CD14-positive monocyte (primary cell): Measurements from ENCODE around the gene CUX1. TPM values are rescaled to one million over a fixed set of nuclear protein-coding genes. Genes with fewer than 3 reads are reported as not detected.

ENCODE experiments used
- DNase-seq, 3 donors: peaks; one replicate each; pipeline ENCODE4 v3.0.0-alpha.2; 2011 to 2022
- H2AFZ ChIP-seq: 2 replicates; pipeline ENCODE4 v1.6.0; 2012; ENCODE audit warnings: mild to moderate bottlenecking, low read depth, low read length, inconsistent platforms; ENCODE audit not compliant: insufficient read depth, poor library complexity, severe bottlenecking
- H3K27ac ChIP-seq, 2 donors: 1 replicate in 1 of 2; 2 replicates in 1 of 2; pipeline ENCODE4 v1.5.1; 2012 to 2013; ENCODE audit warnings: low read length in 2 of 2, control low read depth in 1 of 2, inconsistent platforms in 1 of 2, low read depth in 1 of 2, mild to moderate bottlenecking in 1 of 2
- H3K27me3 ChIP-seq, 2 donors: one replicate each; pipeline versions ENCODE4 v1.6.0 to v1.6.1; 2011 to 2013; ENCODE audit warnings: low read length in 2 of 2; ENCODE audit not compliant: control insufficient read depth in 2 of 2, insufficient read depth in 2 of 2
- H3K36me3 ChIP-seq, 2 donors: replicated peaks in 1 of 2; 1 replicate in 1 of 2; 2 replicates in 1 of 2; pipeline versions ENCODE4 v1.5.1 to v1.6.1; 2012 to 2013; ENCODE audit warnings: low read length in 2 of 2, control low read depth in 1 of 2, inconsistent platforms in 1 of 2, mild to moderate bottlenecking in 1 of 2; ENCODE audit not compliant: insufficient read depth in 2 of 2, control insufficient read depth in 1 of 2
- H3K4me1 ChIP-seq, 2 donors: 1 replicate in 1 of 2; 2 replicates in 1 of 2; pipeline versions ENCODE4 v1.5.1 to v1.6.1; 2012 to 2013; ENCODE audit warnings: low read length in 2 of 2, control low read depth in 1 of 2, inconsistent platforms in 1 of 2, mild to moderate bottlenecking in 1 of 2, moderate library complexity in 1 of 2; ENCODE audit not compliant: insufficient read depth in 2 of 2, control insufficient read depth in 1 of 2
- H3K4me2 ChIP-seq: replicated peaks from 2 replicates; pipeline ENCODE3; 2012; ENCODE audit warnings: low read length, moderate library complexity, mild to moderate bottlenecking; ENCODE audit not compliant: poor library complexity, severe bottlenecking; ENCODE audit errors: extremely low read depth
- H3K4me3 ChIP-seq, 3 experiments: fragments of 200-600 bp in 1 of 3; sonication (generic) in 1 of 3; replicated peaks in 1 of 3; 1 replicate in 2 of 3; 2 replicates in 1 of 3; pipeline ENCODE4 v1.5.1; 2011 to 2013; ENCODE audit warnings: low read length in 3 of 3, mild to moderate bottlenecking in 3 of 3, control low read depth in 2 of 3, low read depth in 2 of 3, inconsistent platforms in 1 of 3, moderate library complexity in 1 of 3
- H3K79me2 ChIP-seq: 2 replicates; pipeline ENCODE4 v1.6.0; 2012; ENCODE audit warnings: mild to moderate bottlenecking, control low read depth, inconsistent platforms, low read length, moderate library complexity; ENCODE audit not compliant: insufficient read depth
- H3K9ac ChIP-seq: 2 replicates; pipeline ENCODE4 v1.6.0; 2017; ENCODE audit warnings: low read length, mild to moderate bottlenecking; ENCODE audit not compliant: insufficient read depth, poor library complexity, severe bottlenecking
- H3K9me3 ChIP-seq, 2 donors: replicated peaks in 1 of 2; 1 replicate in 1 of 2; 2 replicates in 1 of 2; pipeline versions ENCODE4 v1.5.1 to v1.6.1; 2012 to 2013; ENCODE audit warnings: low read length in 2 of 2, control low read depth in 1 of 2; ENCODE audit not compliant: control insufficient read depth in 1 of 2, insufficient read depth in 1 of 2
- H4K20me1 ChIP-seq: 2 replicates; pipeline ENCODE4 v1.6.0; 2012; ENCODE audit warnings: mild to moderate bottlenecking, low read length, control low read depth, moderate library complexity; ENCODE audit not compliant: insufficient read depth
- H3K27ac Mint-ChIP-seq, 7 donors: one replicate each; pipeline ENCODE4 v1.8.0; 2020; ENCODE audit warnings: mild to moderate bottlenecking in 7 of 7, mixed read lengths in 7 of 7, moderate library complexity in 6 of 7, inconsistent platforms in 2 of 7
- H3K27me3 Mint-ChIP-seq, 3 donors: one replicate each; pipeline ENCODE4 v1.8.0; 2021 to 2022; ENCODE audit warnings: low read depth in 3 of 3, mild to moderate bottlenecking in 3 of 3, mixed read lengths in 3 of 3, moderate library complexity in 3 of 3, inconsistent platforms in 1 of 3
- H3K36me3 Mint-ChIP-seq, 2 donors: one replicate each; pipeline ENCODE4 v1.8.0; 2020; ENCODE audit warnings: mixed read lengths in 2 of 2, inconsistent platforms in 1 of 2, mild to moderate bottlenecking in 1 of 2
- H3K4me1 Mint-ChIP-seq: one replicate; pipeline ENCODE4 v1.8.0; 2020; ENCODE audit warnings: mild to moderate bottlenecking, mixed read lengths
- H3K4me3 Mint-ChIP-seq, 2 donors: one replicate each; pipeline ENCODE4 v1.8.0; 2020; ENCODE audit warnings: mild to moderate bottlenecking in 2 of 2, mixed read lengths in 2 of 2, moderate library complexity in 1 of 2
- H3K9me3 Mint-ChIP-seq, 7 donors: one replicate each; pipeline ENCODE4 v1.8.0; 2020 to 2022; ENCODE audit warnings: mixed read lengths in 7 of 7, mild to moderate bottlenecking in 6 of 7, moderate library complexity in 6 of 7, inconsistent platforms in 2 of 7
- WGBS: methylation state at CpG from one replicate; pipeline ENCODE4 v1.1.5; 2013; ENCODE audit warnings: missing lambda C conversion rate; ENCODE audit not compliant: insufficient coverage; 5-methylcytosine and 5-hydroxymethylcytosine counted together
- intact Hi-C, 2 donors: fragments of 100-400 bp; cut with micrococcal nuclease; formaldehyde crosslinking; loops; one replicate each; pipeline versions ENCODE4 v1.15.0 to v1.15.1; 2023
- polyA plus RNA-seq, 3 donors: library from polyadenylated mRNA; depleted of rRNA in 1 of 3; unstranded in 2 of 3; stranded (reverse) in 1 of 3; fragments of 300-500 nt in 2 of 3; fragments of >200 nt in 1 of 3; fragmentation: Illumina TruSeq in 2 of 3; gene quantifications; 1 replicate in 2 of 3; 2 replicates in 1 of 3; pipeline ENCODE4 v1.2.3, GENCODE V29; 2012 to 2021
- TF ChIP-seq, protein P1 (sequence below): fragments of 200-600 bp; IDR thresholded peaks from one replicate; pipeline ENCODE4 v1.8.0; 2022; ENCODE audit warnings: antibody characterized with exemption, mild to moderate bottlenecking

CUX1 gene
- polyA plus RNA-seq, 3 donors = 17.6 to 38.0 (median 28.0) TPM

DNA sequence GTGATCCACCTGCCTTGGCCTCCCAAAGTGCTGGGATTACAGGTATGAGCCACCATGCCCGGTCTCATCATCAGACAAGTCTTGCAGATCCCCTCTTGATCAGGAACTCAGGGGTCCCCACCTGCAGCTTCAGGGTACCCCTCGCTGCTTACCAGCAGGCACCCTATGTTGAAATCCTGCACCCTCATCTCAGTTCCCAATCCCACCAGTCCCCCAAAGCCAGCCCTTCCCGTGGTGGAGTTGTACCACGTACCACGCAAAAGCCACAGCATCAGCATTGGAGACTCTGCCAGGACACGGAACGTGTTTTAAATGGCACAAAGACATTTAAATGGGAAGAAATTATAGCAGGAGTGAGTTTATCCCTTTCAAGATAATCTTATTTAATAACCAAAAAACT lies 202.0 kb downstream of the CUX1 start:
- Histone ChIP-seq H3K27ac (no peak overlapping the region), H3K27me3 (no peaks in the 10 kb centered on the region), H3K4me2 (no peak overlapping the region), H4K20me1 (peaks cover 90% of the 10 kb centered on the region), H3K36me3 (peaks cover 8 to 22% of the 10 kb centered on the region in 2 donors), H3K9me3 (no peaks in the 10 kb centered on the region), H3K4me3 (no peak overlapping the region), H3K79me2 (peaks cover 51% of the 10 kb centered on the region), H3K9ac (no peak overlapping the region), H2AFZ (no peak overlapping the region), H3K4me1 (peaks cover 7 to 8% of the 10 kb centered on the region in 2 donors)
- Mint-ChIP-seq H3K36me3 (peaks cover 30 to 57% of the 10 kb centered on the region in 2 donors), H3K27ac (peak overlapping the region in 1 of 7 donors; percentile 33), H3K9me3 (no peaks in the 10 kb centered on the region), H3K4me3 (no peak overlapping the region), H3K27me3 (no peaks in the 10 kb centered on the region), H3K4me1 (peaks cover 14% of the 10 kb centered on the region)
- intact Hi-C loops = no loop called here
- TF ChIP-seq, protein P1, sequence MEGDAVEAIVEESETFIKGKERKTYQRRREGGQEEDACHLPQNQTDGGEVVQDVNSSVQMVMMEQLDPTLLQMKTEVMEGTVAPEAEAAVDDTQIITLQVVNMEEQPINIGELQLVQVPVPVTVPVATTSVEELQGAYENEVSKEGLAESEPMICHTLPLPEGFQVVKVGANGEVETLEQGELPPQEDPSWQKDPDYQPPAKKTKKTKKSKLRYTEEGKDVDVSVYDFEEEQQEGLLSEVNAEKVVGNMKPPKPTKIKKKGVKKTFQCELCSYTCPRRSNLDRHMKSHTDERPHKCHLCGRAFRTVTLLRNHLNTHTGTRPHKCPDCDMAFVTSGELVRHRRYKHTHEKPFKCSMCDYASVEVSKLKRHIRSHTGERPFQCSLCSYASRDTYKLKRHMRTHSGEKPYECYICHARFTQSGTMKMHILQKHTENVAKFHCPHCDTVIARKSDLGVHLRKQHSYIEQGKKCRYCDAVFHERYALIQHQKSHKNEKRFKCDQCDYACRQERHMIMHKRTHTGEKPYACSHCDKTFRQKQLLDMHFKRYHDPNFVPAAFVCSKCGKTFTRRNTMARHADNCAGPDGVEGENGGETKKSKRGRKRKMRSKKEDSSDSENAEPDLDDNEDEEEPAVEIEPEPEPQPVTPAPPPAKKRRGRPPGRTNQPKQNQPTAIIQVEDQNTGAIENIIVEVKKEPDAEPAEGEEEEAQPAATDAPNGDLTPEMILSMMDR = no peak
- 100% methylated on average over 2 of the region's 7 CpGs for WGBS
- DNase-seq = no peak

DNA sequence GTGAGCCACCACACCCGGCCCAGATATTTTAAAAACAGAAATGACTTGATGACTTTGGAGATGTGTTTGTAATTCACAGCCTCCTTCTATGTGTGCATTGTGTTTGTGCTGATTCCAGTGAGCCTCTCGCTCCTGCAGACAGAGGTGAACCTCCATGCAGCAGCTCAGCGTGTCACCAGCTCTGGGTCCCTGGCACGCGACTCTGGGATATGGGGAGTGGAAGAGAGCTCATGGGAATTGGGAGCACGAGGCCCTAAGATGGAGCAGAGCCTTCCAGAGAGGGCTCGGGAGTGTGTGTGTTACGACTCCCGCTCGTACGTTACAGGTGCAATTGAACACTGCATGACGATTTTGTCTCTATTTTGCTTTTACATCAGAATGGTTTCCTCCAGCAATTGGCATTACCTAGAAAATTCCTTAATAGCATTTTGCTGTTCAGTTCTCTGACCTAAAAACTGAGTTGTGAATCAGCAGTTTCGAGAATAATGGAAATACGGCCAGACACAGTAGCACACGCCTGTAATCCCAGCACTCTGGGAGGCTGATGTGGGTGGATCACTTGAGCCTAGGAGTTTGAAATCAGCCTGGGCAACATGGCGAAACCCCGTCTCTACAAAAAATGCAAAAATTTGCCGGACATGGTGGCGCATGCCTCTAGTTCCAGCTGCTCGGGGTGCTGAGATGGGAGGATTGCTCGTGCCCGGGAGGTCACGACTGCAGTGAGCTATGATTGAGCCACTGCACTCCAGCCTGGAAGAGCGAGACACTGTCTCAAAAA lies 204.6 kb downstream of the CUX1 start:
- no peak overlapping the region for H3K4me3 ChIP-seq
- no peak overlapping the region for H2AFZ ChIP-seq
- peaks cover 6 to 21% of the 10 kb centered on the region in 2 donors for H3K36me3 ChIP-seq
- no peaks in the 10 kb centered on the region for H3K27me3 ChIP-seq
- Mint-ChIP-seq H3K4me3 (no peak overlapping the region), H3K27ac (peak overlapping the region in 1 of 7 donors; percentile 24), H3K36me3 (peaks cover 17 to 38% of the 10 kb centered on the region in 2 donors), H3K27me3 (no peaks in the 10 kb centered on the region), H3K4me1 (peaks cover 23% of the 10 kb centered on the region), H3K9me3 (no peaks in the 10 kb centered on the region)
- peaks cover 47% of the 10 kb centered on the region for H3K79me2 ChIP-seq
- H3K27ac ChIP-seq = no peak overlapping the region
- H3K4me1 ChIP-seq = peaks cover 11 to 13% of the 10 kb centered on the region in 2 donors
- peaks cover 96% of the 10 kb centered on the region for H4K20me1 ChIP-seq
- no peaks in the 10 kb centered on the region for H3K9me3 ChIP-seq
- DNase-seq = no peak
- 100% methylated on average over 19 of the region's 24 CpGs for WGBS
- intact Hi-C loops = no loop called here
- no peak overlapping the region for H3K4me2 ChIP-seq
- no peak overlapping the region for H3K9ac ChIP-seq
- TF ChIP-seq, protein P1 = no peak
